Measurements from ENCODE around the gene SRGAP2B.
"Not testable (repeated sequence)": the region's sequence is repeated elsewhere in the genome, so short reads cannot be mapped to it uniquely, and the experiment has no call there.

DNA sequence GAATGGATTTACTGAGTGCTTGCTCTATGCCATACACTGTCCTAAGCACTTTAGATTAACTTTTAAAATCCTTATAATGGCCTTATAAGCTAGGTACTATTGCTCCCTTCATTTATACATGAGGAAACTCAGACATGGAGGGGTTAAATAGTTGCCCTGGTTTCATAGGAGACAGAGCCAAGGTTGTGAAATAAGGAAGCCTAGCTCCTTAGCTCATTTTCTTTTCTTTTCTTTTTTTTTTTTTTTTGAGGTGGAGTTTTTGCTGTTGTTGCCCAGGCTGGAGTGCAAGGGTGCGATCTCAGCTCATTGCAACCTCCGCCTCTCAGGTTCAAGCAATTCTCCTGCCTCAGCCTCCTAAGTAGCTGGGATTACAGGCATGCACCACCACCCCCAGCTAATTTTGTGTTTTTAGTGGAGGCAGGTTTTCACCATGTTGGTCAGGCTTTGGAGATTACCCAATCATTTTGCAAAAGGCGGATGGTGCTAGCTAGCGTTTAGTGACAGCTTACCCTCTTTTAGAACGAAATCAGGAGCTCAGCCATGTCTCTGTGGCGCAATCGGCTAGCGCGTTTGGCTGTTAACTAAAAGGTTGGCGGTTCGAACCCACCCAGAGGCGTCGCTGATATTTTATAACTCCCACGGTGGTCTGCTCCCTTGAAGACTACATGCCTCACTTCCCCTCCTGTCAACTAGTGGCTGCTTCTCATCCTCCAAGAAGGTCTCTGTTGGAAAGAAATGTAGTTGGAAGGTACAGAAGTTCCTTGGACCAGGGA, 33.8 kb upstream of the SRGAP2B start:
- TF ChIP-seq, protein P1, sequence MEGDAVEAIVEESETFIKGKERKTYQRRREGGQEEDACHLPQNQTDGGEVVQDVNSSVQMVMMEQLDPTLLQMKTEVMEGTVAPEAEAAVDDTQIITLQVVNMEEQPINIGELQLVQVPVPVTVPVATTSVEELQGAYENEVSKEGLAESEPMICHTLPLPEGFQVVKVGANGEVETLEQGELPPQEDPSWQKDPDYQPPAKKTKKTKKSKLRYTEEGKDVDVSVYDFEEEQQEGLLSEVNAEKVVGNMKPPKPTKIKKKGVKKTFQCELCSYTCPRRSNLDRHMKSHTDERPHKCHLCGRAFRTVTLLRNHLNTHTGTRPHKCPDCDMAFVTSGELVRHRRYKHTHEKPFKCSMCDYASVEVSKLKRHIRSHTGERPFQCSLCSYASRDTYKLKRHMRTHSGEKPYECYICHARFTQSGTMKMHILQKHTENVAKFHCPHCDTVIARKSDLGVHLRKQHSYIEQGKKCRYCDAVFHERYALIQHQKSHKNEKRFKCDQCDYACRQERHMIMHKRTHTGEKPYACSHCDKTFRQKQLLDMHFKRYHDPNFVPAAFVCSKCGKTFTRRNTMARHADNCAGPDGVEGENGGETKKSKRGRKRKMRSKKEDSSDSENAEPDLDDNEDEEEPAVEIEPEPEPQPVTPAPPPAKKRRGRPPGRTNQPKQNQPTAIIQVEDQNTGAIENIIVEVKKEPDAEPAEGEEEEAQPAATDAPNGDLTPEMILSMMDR (IDR thresholded peaks at IDR 0.05; ENCODE audit: borderline replicate concordance, extremely low read depth, low read length, poor library complexity, severe bottlenecking), result not testable (repeated sequence)
- not testable (repeated sequence) for TF ChIP-seq EZH2 (IDR thresholded peaks at IDR 0.05; ENCODE audit: borderline replicate concordance, low read depth, low read length, severe bottlenecking)
